HepG2 (cell line): ENCODE results near the gene NUP133. TPM values are rescaled to one million over a fixed set of nuclear protein-coding genes. Genes with fewer than 3 reads are reported as not detected.

Source experiments
- ATAC-seq: fragments of 200-7000 bp; cut with Tn5 transposase; 3 replicates; pipeline ENCODE4 v1.9.1; 2020; ENCODE audit warnings: mild to moderate bottlenecking, moderate library complexity
- BruUV-seq: library from RNA; stranded (reverse); fragments of 400-500 nt; replicated peaks from 2 replicates; lab custom pipeline; 2021; lab: Mats Ljungman, UMichigan
- CTCF ChIA-PET: fragments of 300-600 bp; formaldehyde crosslinking; extraction: SDS; loops from one replicate; lab custom pipeline; 2021; ENCODE audit warnings: low total read pairs, inconsistent platforms, low intra/inter-chr PET ratio; lab: Yijun Ruan, JAX
- POLR2A ChIA-PET: fragments of 350-600 bp; sonication (Branson Sonifier 250); formaldehyde crosslinking; loops from one replicate; lab custom pipeline; 2020; ENCODE audit warnings: antibody characterized with exemption, inconsistent platforms; lab: Yijun Ruan, JAX
- DNase-seq: peaks from one replicate; pipeline ENCODE4 v3.0.0-alpha.2; 2015; ENCODE audit warnings: low spot score
- FAIRE-seq: peaks from 3 replicates; lab custom pipeline; 2011; peaks lifted over from hg19 to GRCh38; lab: Jason Lieb, UNC
- H2AFZ ChIP-seq: one replicate; pipeline ENCODE4 v1.6.1; 2011; ENCODE audit warnings: low read length, inconsistent platforms
- H3K27ac ChIP-seq: fragments of 300-600 bp; 3 replicates; pipeline ENCODE4 v1.8.0; 2011; ENCODE audit warnings: mixed run types, mild to moderate bottlenecking, mixed read lengths, low read length, inconsistent platforms; ENCODE audit not compliant: insufficient read depth; ENCODE audit errors: extremely low read length
- H3K27me3 ChIP-seq, 2 experiments: fragments of 200-600 bp in 1 of 2; 2 replicates in 1 of 2; 3 replicates in 1 of 2; pipeline versions ENCODE4 v1.6.0 to v1.8.0; 2011; ENCODE audit warnings: low read length in 2 of 2, mild to moderate bottlenecking in 2 of 2, moderate library complexity in 2 of 2, inconsistent platforms in 1 of 2; ENCODE audit not compliant: insufficient read depth in 2 of 2, control insufficient read depth in 1 of 2
- H3K36me3 ChIP-seq, 2 experiments: fragments of 200-600 bp in 1 of 2; replicated peaks in 1 of 2; 2 replicates in 1 of 2; 3 replicates in 1 of 2; pipeline versions ENCODE4 v1.5.1 to v1.8.0; 2011; ENCODE audit warnings: low read length in 2 of 2, inconsistent platforms in 1 of 2; ENCODE audit not compliant: insufficient read depth in 2 of 2, control insufficient read depth in 1 of 2
- H3K4me1 ChIP-seq: 2 replicates; pipeline ENCODE4 v1.5.1; 2012; ENCODE audit warnings: low read length, inconsistent platforms; ENCODE audit not compliant: insufficient read depth
- H3K4me2 ChIP-seq: 2 replicates; pipeline ENCODE4 v1.6.0; 2011; ENCODE audit warnings: low read depth, low read length, inconsistent platforms
- H3K4me3 ChIP-seq, 3 experiments: fragments of 200-600 bp in 1 of 3; sonication (generic), shearing (Covaris generic) in 1 of 3; replicated peaks in 1 of 3; 2 replicates each; pipeline ENCODE4 v1.5.1; 2011 to 2016; ENCODE audit warnings: low read length in 3 of 3, inconsistent platforms in 2 of 3, low read depth in 2 of 3, mild to moderate bottlenecking in 2 of 3, control low read depth in 1 of 3, mixed read lengths in 1 of 3; ENCODE audit not compliant: insufficient read depth in 1 of 3
- H3K79me2 ChIP-seq: one replicate; pipeline ENCODE4 v1.6.1; 2011; ENCODE audit warnings: low read length, inconsistent platforms; ENCODE audit not compliant: insufficient read depth
- H3K9ac ChIP-seq: 2 replicates; pipeline ENCODE4 v1.6.0; 2011; ENCODE audit warnings: mild to moderate bottlenecking, low read depth, low read length, inconsistent platforms; ENCODE audit not compliant: insufficient read depth
- H3K9me3 ChIP-seq: 2 replicates; pipeline ENCODE4 v1.5.1; 2012; ENCODE audit warnings: mild to moderate bottlenecking, low read length
- H4K20me1 ChIP-seq: 2 replicates; pipeline ENCODE4 v1.6.0; 2011; ENCODE audit warnings: inconsistent platforms, mild to moderate bottlenecking, low read length, moderate library complexity; ENCODE audit not compliant: insufficient read depth
- BHLHE40 ChIP-seq: IDR thresholded peaks from 2 replicates; pipeline ENCODE4 v1.6.1; 2011; ENCODE audit warnings: low read length, improper control_type of control experiment
- CCAR2 ChIP-seq: fragments of 200-400 bp; formaldehyde crosslinking; optimal IDR thresholded peaks from 2 replicates; pipeline ENCODE3; 2018; ENCODE audit warnings: low read depth, mild to moderate bottlenecking, low read length, moderate library complexity
- HNF4A ChIP-seq: sonication (generic); formaldehyde crosslinking; IDR thresholded peaks from 2 replicates; pipeline ENCODE4 v1.4.0; 2020; ENCODE audit warnings: missing genetic modification reagents
- PLSCR1 ChIP-seq: sonication (generic); formaldehyde crosslinking; IDR thresholded peaks from 2 replicates; pipeline ENCODE4 v1.5.0; 2020; ENCODE audit warnings: missing genetic modification reagents, mild to moderate bottlenecking, borderline replicate concordance
- RCOR2 ChIP-seq: IDR thresholded peaks from 2 replicates; pipeline ENCODE4 v1.6.1; 2016; ENCODE audit warnings: missing biosample characterization, missing genetic modification reagents
- ZNF121 ChIP-seq: sonication (generic); formaldehyde crosslinking; IDR thresholded peaks from 2 replicates; pipeline ENCODE4 v1.5.0; 2020; ENCODE audit warnings: mild to moderate bottlenecking, missing genetic modification reagents
- ZNF768 ChIP-seq: sonication (generic); formaldehyde crosslinking; IDR thresholded peaks from 2 replicates; pipeline ENCODE4 v1.4.0; 2020; ENCODE audit warnings: missing genetic modification reagents
- WGBS: methylation state at CpG from one replicate; pipeline ENCODE4 v1.1.6; 2017; ENCODE audit warnings: low lambda C conversion rate; 5-methylcytosine and 5-hydroxymethylcytosine counted together
- in situ Hi-C: cut with HindIII; loops from 2 replicates; pipeline ENCODE4 v1.10.0; 2017; ENCODE audit warnings: low pct_unique_long_range_greater_than_20kb; ENCODE audit not compliant: extremely low pct_ligation_motif_present
- intact Hi-C: fragments of 100-400 bp; cut with micrococcal nuclease; formaldehyde crosslinking; loops from one replicate; pipeline ENCODE4 v1.10.0; 2022; ENCODE audit not compliant: unreplicated experiment
- polyA plus RNA-seq, 8 experiments: library from polyadenylated mRNA; depleted of rRNA in 3 of 8; stranded (reverse) in 7 of 8; unstranded in 1 of 8; fragments of >200 nt; fragmentation: Illumina TruSeq in 4 of 8; extraction: Trizol in 4 of 8; gene quantifications; 2 replicates each; pipeline versions ENCODE4 v1.2.1 to v1.2.3, GENCODE V29; 2011 to 2016; ENCODE audit warnings: low read depth in 4 of 8, missing spikeins in 1 of 8, mixed read lengths in 1 of 8; ENCODE audit not compliant: insufficient read depth in 1 of 8
- total RNA-seq, 5 experiments: library from RNA; depleted of rRNA; stranded (reverse); fragments of >200 nt; fragmentation: Illumina TruSeq; extraction: Trizol; gene quantifications; 2 replicates each; pipeline ENCODE4 v1.2.3, GENCODE V29; 2016; ENCODE audit warnings: low read depth in 1 of 5

NUP133 gene
- total and polyA plus RNA-seq, 2 of the 13 experiments (the other 11 are each of a cell fraction or from before 2014, with no cell fraction given) = 17.7 to 45.6 TPM

DNA sequence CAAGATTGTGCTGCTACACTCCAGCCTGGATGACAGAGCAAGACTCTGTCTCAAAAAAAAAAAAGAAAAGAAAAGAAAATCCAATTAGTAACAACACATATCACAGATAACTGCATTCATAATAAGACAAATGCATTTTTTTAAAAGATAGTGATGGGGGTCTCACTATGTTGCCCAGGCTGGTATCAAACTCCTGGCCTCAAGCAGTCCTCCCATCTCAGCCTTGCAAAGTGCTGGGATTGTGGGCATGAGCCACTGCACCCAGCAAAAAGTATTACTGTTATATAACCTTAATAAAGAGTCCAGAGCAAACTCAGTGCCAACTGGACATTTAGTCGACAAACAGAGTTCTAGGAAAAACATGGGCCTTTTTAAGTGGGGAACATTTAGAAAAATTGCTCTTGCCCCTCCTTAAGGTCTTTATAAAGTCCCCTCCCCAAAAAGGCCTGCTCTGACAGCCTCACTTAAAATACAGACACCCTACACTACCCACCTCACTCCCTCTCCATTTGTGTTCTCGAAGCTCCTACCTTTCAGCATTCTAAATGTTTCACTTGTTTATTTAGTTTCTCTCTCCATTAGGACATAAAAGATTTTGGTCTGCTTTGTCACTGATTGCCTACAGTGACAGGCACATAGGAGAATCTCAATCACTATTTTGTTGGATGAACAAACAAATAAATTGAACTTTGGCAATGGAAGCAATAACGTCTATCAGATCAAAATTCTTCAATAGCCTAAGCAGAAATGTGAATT, 42.8 kb upstream of the NUP133 start:
- in situ Hi-C loops = no loop called here
- Histone ChIP-seq H3K9ac (no peak overlapping the region), H3K79me2 (peaks cover 49% of the 10 kb centered on the region), H3K27ac (no peak overlapping the region), H2AFZ (no peak overlapping the region), H3K27me3 (no peaks in the 10 kb centered on the region), H3K9me3 (no peaks in the 10 kb centered on the region), H3K4me2 (no peak overlapping the region), H3K36me3 (peaks cover 8 to 14% of the 10 kb centered on the region in 2 experiments; a peak in 4 of 5 replicates), H3K4me1 (peaks cover 25% of the 10 kb centered on the region), H4K20me1 (0 out of 2 replicates have a peak, but pooled peaks cover 3% of the 10 kb centered on the region), H3K4me3 (no peak overlapping the region)
- FAIRE-seq (no peak), DNase-seq (no peak), ATAC-seq (no peak)
- 81% methylated on average over 3 of the region's 3 CpGs for whole genome bisulfite sequencing
- BruUV-seq = no TSS peak
- intact Hi-C loops = no loop called here
- no peak for TF ChIP-seq CCAR2
- peak; percentile 37; the same call in 1 of the 2 replicates for TF ChIP-seq ZNF121 (CRISPR knock-in tag)
- ChIA-PET CTCF (no interaction called here), POLR2A (no interaction called here)

DNA sequence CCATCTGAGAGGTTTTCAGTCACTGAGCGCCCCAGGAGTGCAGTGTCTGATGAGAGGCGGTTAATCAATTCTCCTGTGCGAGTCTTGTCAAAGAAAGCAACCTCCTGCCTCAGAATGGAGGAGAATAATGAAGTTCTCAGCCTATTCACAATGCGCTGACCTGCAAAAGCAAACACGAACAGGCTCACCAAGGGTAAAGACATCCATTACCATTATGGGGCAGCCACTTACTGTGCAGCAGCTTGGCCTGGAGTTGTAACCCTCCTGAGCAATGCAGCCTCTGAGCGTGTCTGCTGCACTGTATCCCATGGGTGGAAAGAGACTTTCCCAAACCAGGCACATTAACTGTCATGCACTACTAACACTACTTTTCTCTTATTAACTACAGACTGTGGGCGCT, 39.4 kb upstream of the NUP133 start:
- no peaks in the 10 kb centered on the region for H3K27me3 ChIP-seq
- H3K4me3 ChIP-seq = no peak overlapping the region
- peaks cover 24% of the 10 kb centered on the region for H3K79me2 ChIP-seq
- no TSS peak for BruUV-seq
- peaks cover 11% of the 10 kb centered on the region for H3K4me1 ChIP-seq
- ATAC-seq = no peak
- intact Hi-C loops (no loop called here), in situ Hi-C loops (no loop called here)
- H3K9me3 ChIP-seq = no peaks in the 10 kb centered on the region
- no peak overlapping the region for H3K27ac ChIP-seq
- ChIA-PET POLR2A (no interaction called here), CTCF (no interaction called here)
- H2AFZ ChIP-seq = no peak overlapping the region
- no peak overlapping the region for H3K4me2 ChIP-seq
- H3K9ac ChIP-seq = no peak overlapping the region
- peaks cover 11 to 36% of the 10 kb centered on the region in 2 experiments; a peak in 4 of 5 replicates for H3K36me3 ChIP-seq
- no peak for DNase-seq
- no peaks in the 10 kb centered on the region for H4K20me1 ChIP-seq
- 97% methylated on average over 7 of the region's 7 CpGs for WGBS
- no peak for FAIRE-seq
- TF ChIP-seq HNF4A (CRISPR knock-in tag) (no peak), ZNF768 (no peak), RCOR2 (no peak), BHLHE40 (no peak), PLSCR1 (no peak)
